Trophoblast cell (in vitro differentiated cells and primary cell): ENCODE data around the gene GJB2.

Experiments
- DNase-seq, 2 donors: peaks; one replicate each; pipeline ENCODE4 v3.0.0-alpha.2; 2016
- H2AFZ ChIP-seq: 2 replicates; pipeline ENCODE4 v1.6.1; 2013; ENCODE audit warnings: low read length, moderate library complexity, mild to moderate bottlenecking; ENCODE audit not compliant: insufficient read depth, poor library complexity
- H2AK5ac ChIP-seq: 2 replicates; pipeline ENCODE4 v1.6.1; 2013; ENCODE audit warnings: mild to moderate bottlenecking, low read length
- H2BK120ac ChIP-seq: 2 replicates; pipeline ENCODE4 v1.6.1; 2013; ENCODE audit warnings: low read length, mild to moderate bottlenecking, moderate library complexity; ENCODE audit not compliant: insufficient read depth, poor library complexity
- H2BK12ac ChIP-seq: 2 replicates; pipeline ENCODE4 v1.6.1; 2013; ENCODE audit warnings: mild to moderate bottlenecking, low read length, moderate library complexity
- H2BK5ac ChIP-seq: 2 replicates; pipeline ENCODE4 v1.6.1; 2013; ENCODE audit warnings: low read length, low read depth, moderate library complexity, mild to moderate bottlenecking; ENCODE audit not compliant: poor library complexity
- H3K14ac ChIP-seq: 2 replicates; pipeline ENCODE4 v1.6.1; 2013; ENCODE audit warnings: mild to moderate bottlenecking, low read length
- H3K18ac ChIP-seq: 2 replicates; pipeline ENCODE4 v1.6.1; 2013; ENCODE audit warnings: mild to moderate bottlenecking, low read length
- H3K23ac ChIP-seq: 2 replicates; pipeline ENCODE4 v1.6.1; 2013; ENCODE audit warnings: low read length
- H3K27ac ChIP-seq: 2 replicates; pipeline ENCODE4 v1.5.1; 2013; ENCODE audit warnings: low read depth, mild to moderate bottlenecking, inconsistent platforms, low read length, moderate library complexity
- H3K27me3 ChIP-seq: 2 replicates; pipeline ENCODE4 v1.6.1; 2013; ENCODE audit warnings: inconsistent platforms, mild to moderate bottlenecking, low read length, moderate library complexity; ENCODE audit not compliant: insufficient read depth
- H3K36me3 ChIP-seq, 2 experiments: 1 replicate in 1 of 2; 2 replicates in 1 of 2; pipeline ENCODE4 v1.6.1; 2013; ENCODE audit warnings: low read length in 2 of 2, mild to moderate bottlenecking in 2 of 2, moderate library complexity in 1 of 2; ENCODE audit not compliant: insufficient read depth in 2 of 2, control insufficient read depth in 1 of 2
- H3K4ac ChIP-seq: 2 replicates; pipeline ENCODE4 v1.6.1; 2013; ENCODE audit warnings: low read depth, mild to moderate bottlenecking, low read length, moderate library complexity
- H3K4me1 ChIP-seq, 2 experiments: 1 replicate in 1 of 2; 2 replicates in 1 of 2; pipeline ENCODE4 v1.6.1; 2013; ENCODE audit warnings: low read length in 2 of 2, mild to moderate bottlenecking in 2 of 2, moderate library complexity in 1 of 2; ENCODE audit not compliant: insufficient read depth in 2 of 2, control insufficient read depth in 1 of 2
- H3K4me2 ChIP-seq: 2 replicates; pipeline ENCODE4 v1.6.1; 2013; ENCODE audit warnings: inconsistent platforms, mild to moderate bottlenecking, low read length, moderate library complexity
- H3K4me3 ChIP-seq: 2 replicates; pipeline ENCODE4 v1.5.1; 2013; ENCODE audit warnings: mild to moderate bottlenecking, low read depth, low read length, inconsistent platforms
- H3K79me1 ChIP-seq: one replicate; pipeline ENCODE4 v1.6.1; 2013; ENCODE audit warnings: low read length
- H3K79me2 ChIP-seq: 2 replicates; pipeline ENCODE4 v1.6.1; 2013; ENCODE audit warnings: low read length, mild to moderate bottlenecking; ENCODE audit not compliant: control insufficient read depth, insufficient read depth, poor library complexity
- H3K9ac ChIP-seq: 2 replicates; pipeline ENCODE4 v1.6.1; 2013; ENCODE audit warnings: mild to moderate bottlenecking, low read length
- H3K9me3 ChIP-seq: 2 replicates; pipeline ENCODE4 v1.6.1; 2013; ENCODE audit warnings: low read depth, mild to moderate bottlenecking, control low read depth, inconsistent platforms, low read length; ENCODE audit not compliant: insufficient read depth
- H4K12ac ChIP-seq: 2 replicates; pipeline ENCODE4 v1.6.1; 2013; ENCODE audit warnings: low read depth, mild to moderate bottlenecking, low read length, moderate library complexity
- H4K8ac ChIP-seq: 2 replicates; pipeline ENCODE4 v1.6.1; 2013; ENCODE audit warnings: low read depth, mild to moderate bottlenecking, low read length, moderate library complexity
- H4K91ac ChIP-seq: one replicate; pipeline ENCODE4 v1.6.1; 2013; ENCODE audit warnings: low read depth, mild to moderate bottlenecking, low read length, moderate library complexity
- WGBS: extraction: QIAGEN DNeasy Blood & Tissue Kit; methylation state at CpG from one replicate; pipeline ENCODE4 v1.1.7; 2013; ENCODE audit warnings: missing lambda C conversion rate; ENCODE audit not compliant: insufficient read length, insufficient coverage; ENCODE audit errors: extremely low coverage; 5-methylcytosine and 5-hydroxymethylcytosine counted together

Gene GJB2

DNA sequence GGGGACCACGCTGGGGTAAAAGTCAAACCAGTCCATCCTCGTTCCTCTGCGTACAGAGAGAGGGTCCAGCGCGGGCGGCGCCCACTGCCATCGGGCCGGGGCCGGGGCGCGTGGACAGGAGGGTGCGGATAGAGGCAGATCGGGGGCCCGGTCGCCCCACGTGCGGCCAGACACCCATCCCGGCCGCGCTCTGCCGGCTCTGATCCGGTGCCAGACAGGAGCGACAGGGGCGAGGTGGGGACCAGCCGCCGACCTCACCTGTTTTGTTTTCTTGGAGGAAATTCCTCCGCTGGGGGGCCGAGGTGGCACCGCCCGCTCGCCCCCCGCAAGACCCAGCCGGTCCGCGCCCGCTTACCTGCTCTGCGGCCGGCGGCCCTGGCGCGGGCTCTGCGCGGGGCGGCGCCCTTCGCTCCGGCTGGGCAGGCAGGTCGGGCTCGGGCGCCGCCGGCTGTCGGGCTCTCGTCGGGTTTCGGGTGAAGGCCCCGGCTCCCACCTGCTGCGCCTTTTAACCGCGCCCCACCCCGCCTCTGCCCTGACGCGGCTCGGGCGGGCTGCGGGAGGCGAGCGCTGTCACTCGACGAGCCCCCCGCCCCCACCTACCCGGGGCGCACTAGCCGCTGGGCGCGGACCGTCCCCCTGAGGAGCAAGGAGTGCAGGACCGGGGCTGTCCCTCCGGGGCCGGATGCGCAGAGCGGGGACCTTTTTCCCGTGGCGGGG lies 39.3 kb upstream of the GJB2 start, which contains the start of gene GJB6:
Gene GJB6, minus strand, starts transcription at position 481 of the 717 bp plus-strand sequence. CDS start 8,839 bp downstream, outside the sequence.
- peak in 1 of 2 donors; percentile 19 for DNase-seq
- H3K9me3 ChIP-seq: peaks cover 4% of the 10 kb centered on the region
- peaks cover 20% of the 10 kb centered on the region for H3K27me3 ChIP-seq
- WGBS: no CpG with 5 or more reads among the region's 85 CpGs
- no peak within 1 kb of the TSS for H2AK5ac ChIP-seq
- H4K12ac ChIP-seq: no peak within 1 kb of the TSS
- peaks cover 3% of the 10 kb centered on the region for H3K79me1 ChIP-seq
- peak within 1 kb of the TSS; percentile 89 for H3K4me2 ChIP-seq
- H3K27ac ChIP-seq: no peak within 1 kb of the TSS
- H3K4ac ChIP-seq: no peak within 1 kb of the TSS
- peak within 1 kb of the TSS; percentile 74 for H2AFZ ChIP-seq
- peak within 1 kb of the TSS; percentile 29 for H3K23ac ChIP-seq
- peak within 1 kb of the TSS; percentile 46 for H3K4me3 ChIP-seq
- H2BK5ac ChIP-seq: peak within 1 kb of the TSS; percentile 14
- peaks cover 11 to 14% of the 10 kb centered on the region in 2 experiments for H3K4me1 ChIP-seq
- H2BK12ac ChIP-seq: no peak within 1 kb of the TSS
- H3K36me3 ChIP-seq: no peaks in the 10 kb centered on the region
- H3K18ac ChIP-seq: no peak within 1 kb of the TSS
- peak within 1 kb of the TSS; percentile 25 for H3K14ac ChIP-seq
- no peak within 1 kb of the TSS for H4K8ac ChIP-seq
- H3K9ac ChIP-seq: peak within 1 kb of the TSS; percentile 59
- H2BK120ac ChIP-seq: no peak within 1 kb of the TSS
- H3K79me2 ChIP-seq: no peaks in the 10 kb centered on the region
- H4K91ac ChIP-seq: peak within 1 kb of the TSS; percentile 17

DNA sequence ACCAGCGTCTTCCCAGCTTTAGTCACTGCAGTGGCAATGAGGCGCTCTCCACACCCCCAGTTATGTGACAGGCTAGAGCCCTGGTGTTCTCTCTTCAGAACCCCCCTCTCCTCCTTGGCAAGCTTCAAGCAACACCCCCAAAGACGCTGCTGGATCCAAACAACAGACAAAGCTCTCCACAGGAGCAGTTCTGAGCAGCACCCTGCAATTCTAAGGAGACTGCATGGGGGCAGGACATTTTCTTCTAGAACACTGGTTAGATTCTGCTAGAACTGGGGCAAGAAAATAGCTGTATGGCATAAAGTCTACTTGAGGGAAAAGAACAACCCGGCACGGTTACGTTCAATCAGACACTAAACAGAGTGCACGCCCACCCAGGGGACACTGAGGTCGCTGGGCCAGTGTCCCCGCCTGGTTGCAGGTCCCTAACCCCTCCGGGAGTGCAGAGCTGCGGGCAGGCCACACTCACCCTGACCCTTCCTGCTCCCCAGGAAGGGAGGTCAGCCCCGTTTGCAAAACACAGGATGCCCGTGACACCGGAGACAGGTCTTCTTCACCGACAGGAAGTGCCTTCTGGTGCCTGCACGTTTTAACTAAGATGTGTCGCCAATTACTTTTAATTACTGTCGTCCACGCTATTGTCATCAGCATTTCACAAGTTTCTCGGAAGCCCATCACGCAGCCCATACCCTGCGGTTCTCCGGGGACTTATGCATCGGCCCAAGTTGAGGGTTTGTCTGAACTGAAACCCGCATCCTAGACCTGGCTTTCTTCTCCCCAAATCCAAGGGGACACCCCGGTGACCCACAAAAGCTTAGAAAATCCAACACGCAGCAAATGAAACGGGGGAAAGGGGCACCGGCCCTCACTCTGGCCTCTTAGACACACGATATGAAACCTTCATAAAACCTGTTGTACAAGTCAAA lies 38.4 kb upstream of the GJB2 start:
- no peak overlapping the region for H2AK5ac ChIP-seq
- no peak overlapping the region for H2BK120ac ChIP-seq
- H3K4me2 ChIP-seq: peak overlapping the region; percentile 89
- H3K23ac ChIP-seq: no peak overlapping the region
- no peak overlapping the region for H3K9ac ChIP-seq
- H3K27me3 ChIP-seq: peaks cover 20% of the 10 kb centered on the region
- peak in 1 of 2 donors; percentile 8 for DNase-seq
- H2AFZ ChIP-seq: peak overlapping the region; percentile 50
- no CpG with 5 or more reads among the region's 30 CpGs for WGBS
- no peak overlapping the region for H3K27ac ChIP-seq
- H2BK5ac ChIP-seq: no peak overlapping the region
- H2BK12ac ChIP-seq: no peak overlapping the region
- H3K14ac ChIP-seq: no peak overlapping the region
- H3K79me2 ChIP-seq: no peaks in the 10 kb centered on the region
- no peak overlapping the region for H4K8ac ChIP-seq
- no peak overlapping the region for H3K4ac ChIP-seq
- H3K18ac ChIP-seq: no peak overlapping the region
- no peak overlapping the region for H4K12ac ChIP-seq
- no peaks in the 10 kb centered on the region for H3K36me3 ChIP-seq
- H3K79me1 ChIP-seq: peaks cover 3% of the 10 kb centered on the region
- H3K4me1 ChIP-seq: peaks cover 11 to 14% of the 10 kb centered on the region in 2 experiments
- peaks cover 4% of the 10 kb centered on the region for H3K9me3 ChIP-seq
- H4K91ac ChIP-seq: no peak overlapping the region
- no peak overlapping the region for H3K4me3 ChIP-seq

DNA sequence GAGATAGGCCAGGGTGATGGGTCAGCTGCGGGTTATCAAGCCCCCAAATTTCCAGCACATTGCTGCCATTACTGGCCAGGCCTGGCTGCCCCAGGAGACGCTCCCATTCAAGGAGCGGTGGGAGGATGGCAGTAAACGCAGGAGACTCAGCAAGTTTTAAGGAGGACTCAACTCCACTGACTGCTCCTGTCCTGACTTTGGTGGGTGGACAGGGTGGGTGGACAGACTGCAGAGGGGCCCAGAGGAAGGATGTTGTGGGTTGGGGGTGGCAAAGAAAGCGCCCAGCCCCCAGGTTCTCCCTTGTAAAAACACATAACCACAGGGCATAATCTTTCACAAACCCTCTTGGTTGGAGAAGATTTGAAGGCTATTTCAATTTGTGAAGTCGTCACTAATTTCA lies 35.0 kb upstream of the GJB2 start:
- H3K23ac ChIP-seq: no peak overlapping the region
- no peak overlapping the region for H3K18ac ChIP-seq
- H4K91ac ChIP-seq: no peak overlapping the region
- H4K8ac ChIP-seq: no peak overlapping the region
- H3K4ac ChIP-seq: no peak overlapping the region
- no peak overlapping the region for H3K4me2 ChIP-seq
- no peak overlapping the region for H2BK120ac ChIP-seq
- no peak overlapping the region for H3K14ac ChIP-seq
- H2AFZ ChIP-seq: no peak overlapping the region
- no peak overlapping the region for H2BK5ac ChIP-seq
- H3K79me2 ChIP-seq: no peaks in the 10 kb centered on the region
- H3K27ac ChIP-seq: no peak overlapping the region
- H2AK5ac ChIP-seq: no peak overlapping the region
- peaks cover 17% of the 10 kb centered on the region for H3K27me3 ChIP-seq
- no CpG with 5 or more reads among the region's 6 CpGs for WGBS
- H3K36me3 ChIP-seq: no peaks in the 10 kb centered on the region
- H3K9me3 ChIP-seq: peaks cover 4% of the 10 kb centered on the region
- DNase-seq: no peak
- no peak overlapping the region for H4K12ac ChIP-seq
- peaks cover 11 to 14% of the 10 kb centered on the region in 2 experiments for H3K4me1 ChIP-seq
- no peak overlapping the region for H3K9ac ChIP-seq
- no peak overlapping the region for H3K4me3 ChIP-seq
- peaks cover 3% of the 10 kb centered on the region for H3K79me1 ChIP-seq
- no peak overlapping the region for H2BK12ac ChIP-seq

- Histone ChIP-seq H3K4ac (no peak overlapping the region), H4K91ac (no peak overlapping the region), H4K8ac (no peak overlapping the region), H2AFZ (no peak overlapping the region), H3K23ac (no peak overlapping the region), H3K27me3 (peaks cover 12% of the 10 kb centered on the region), H3K18ac (no peak overlapping the region), H3K4me1 (peaks cover 9 to 11% of the 10 kb centered on the region in 2 experiments), H4K12ac (no peak overlapping the region), H2BK12ac (no peak overlapping the region), H3K9ac (no peak overlapping the region), H2BK120ac (no peak overlapping the region), H3K36me3 (no peaks in the 10 kb centered on the region), H3K4me2 (no peak overlapping the region), H2AK5ac (no peak overlapping the region), H2BK5ac (no peak overlapping the region), H3K9me3 (peaks cover 4% of the 10 kb centered on the region), H3K27ac (no peak overlapping the region), H3K14ac (no peak overlapping the region), H3K79me2 (no peaks in the 10 kb centered on the region), H3K79me1 (peaks cover 3% of the 10 kb centered on the region), H3K4me3 (no peak overlapping the region)
- no peak for DNase-seq
- WGBS: no CpG with 5 or more reads among the region's 8 CpGs
Observed at GRCh38 chr13:20227288-20227687, 34.5 kb upstream of the GJB2 start.
